Stimulated activated CD8-positive, alpha-beta memory T cell treated with anti-CD3 and anti-CD28 coated beads, Interleukin-15, amount 100 ng/mL, for 1 hour (primary cell): ENCODE results near the gene TNS1.

ENCODE experiments used
- DNase-seq: peaks from one replicate; pipeline ENCODE4 v3.0.0-alpha.2; 2020; ENCODE audit warnings: low read depth

The TNS1 gene

DNA sequence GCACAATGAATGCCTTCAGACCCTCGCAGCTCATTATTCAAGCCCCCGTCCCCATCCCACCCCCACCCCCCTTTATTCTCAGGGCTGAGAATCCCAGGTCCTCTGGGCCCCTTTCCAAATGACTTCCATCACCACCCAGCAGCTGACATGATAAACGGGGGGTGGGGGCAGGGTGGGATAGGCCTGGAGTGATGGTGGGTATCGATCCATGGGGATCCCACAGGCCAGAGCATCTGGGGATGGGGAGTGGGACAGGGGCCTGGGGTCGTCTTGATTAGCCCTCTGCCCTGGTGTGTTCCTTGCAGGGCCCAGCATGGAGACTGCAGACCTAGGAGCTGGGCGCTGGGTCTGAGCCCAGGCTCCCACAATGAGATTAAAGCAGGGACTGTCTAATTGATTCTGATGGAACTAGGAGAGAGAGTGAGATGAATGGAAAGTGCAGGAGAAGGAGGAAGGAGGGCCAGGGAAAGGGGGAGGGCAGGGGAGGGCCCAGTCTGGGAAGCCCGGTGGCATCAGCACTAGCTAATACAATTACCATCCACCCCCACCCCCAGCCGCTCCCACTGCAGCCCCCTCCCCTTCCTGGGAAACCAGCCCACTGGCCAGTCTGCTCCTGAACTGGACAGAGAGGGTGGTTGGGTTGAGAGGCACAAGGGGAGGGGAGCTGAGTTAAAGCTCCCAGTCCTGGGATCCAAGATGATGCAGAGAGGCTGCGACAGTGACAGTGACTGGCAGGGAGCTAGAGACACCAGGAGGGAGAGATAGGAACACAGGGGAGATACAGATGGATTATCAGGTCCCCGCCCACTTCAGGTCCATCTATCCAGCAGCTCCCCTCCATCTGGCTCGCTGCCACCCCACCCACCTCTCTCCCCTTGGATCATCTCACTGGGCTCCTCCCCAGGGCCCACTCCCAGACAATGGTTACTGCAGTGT, 13.1 kb upstream of the TNS1 start:
- no peak for DNase-seq

DNA sequence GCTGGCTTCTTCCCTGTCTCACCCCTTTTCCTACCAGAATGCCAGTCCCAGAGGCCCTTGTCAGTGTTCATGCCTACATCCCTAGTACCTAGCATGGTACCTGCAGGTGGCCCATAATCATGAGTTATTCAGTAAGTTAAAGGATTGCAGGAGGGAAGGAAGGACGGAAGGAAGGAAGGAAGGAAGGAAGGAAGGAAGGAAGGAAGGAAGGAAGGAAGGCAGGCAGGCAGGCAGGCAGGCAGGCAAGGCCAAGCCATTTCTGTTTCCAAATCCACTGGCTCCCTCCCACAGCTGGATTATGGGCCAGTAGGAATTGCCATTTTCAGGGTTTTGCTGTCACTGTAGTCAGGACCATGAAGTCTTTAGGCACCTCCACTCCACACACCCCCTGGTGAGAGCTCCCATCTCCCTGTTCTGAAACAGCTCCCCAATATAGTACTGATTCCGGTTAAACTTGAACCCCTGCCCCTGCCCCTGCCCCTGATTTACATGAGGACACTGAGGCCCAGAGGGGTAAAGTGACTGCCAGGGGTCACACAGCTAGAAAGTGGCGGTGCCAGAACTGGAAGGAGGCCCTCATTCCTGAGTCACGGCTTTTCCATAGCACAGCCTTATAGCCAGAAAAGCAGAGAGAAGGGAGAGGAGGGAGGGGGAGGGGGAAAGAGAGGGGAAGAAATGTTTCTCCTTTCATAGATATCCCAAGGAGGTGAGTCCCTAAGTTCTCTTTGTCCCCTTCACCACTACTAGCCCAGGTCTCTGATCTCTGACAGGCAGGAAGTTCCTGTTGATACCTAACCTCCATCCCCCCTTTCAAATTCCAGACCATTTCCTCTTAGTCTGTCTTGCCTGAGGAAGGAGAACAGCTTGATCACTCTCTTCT, 12.2 kb upstream of the TNS1 start:
- DNase-seq = no peak

GRCh38 chr2:218013289-218013688, 10.5 kb upstream of the TNS1 start:
- no peak for DNase-seq

GRCh38 chr2:218012284-218012683, 9.5 kb upstream of the TNS1 start:
- DNase-seq = no peak

DNA sequence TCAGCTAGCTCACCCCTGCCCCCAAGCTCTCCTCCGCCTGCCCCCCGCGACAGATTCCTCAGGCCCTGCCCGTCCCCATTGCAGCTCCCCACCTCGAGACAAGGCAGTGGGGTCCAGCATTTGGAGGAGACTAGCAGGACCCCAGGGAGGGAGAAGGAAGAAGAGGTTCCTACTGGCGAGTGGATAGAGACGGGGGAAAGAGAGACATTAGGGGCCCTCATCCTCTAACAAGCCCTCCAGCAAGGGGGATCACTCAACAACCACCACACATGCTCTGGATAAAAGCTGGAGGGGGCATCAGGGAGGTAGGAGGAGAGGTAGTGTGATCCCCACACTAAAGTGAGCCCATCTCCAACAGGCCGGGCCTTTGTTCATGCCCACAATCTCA, 8.9 kb upstream of the TNS1 start:
- DNase-seq = no peak

GRCh38 chr2:218010984-218011652, 8.3 kb upstream of the TNS1 start:
- no peak for DNase-seq

- DNase-seq = no peak
Observed at GRCh38 chr2:218010140-218010983, 7.6 kb upstream of the TNS1 start.

DNA sequence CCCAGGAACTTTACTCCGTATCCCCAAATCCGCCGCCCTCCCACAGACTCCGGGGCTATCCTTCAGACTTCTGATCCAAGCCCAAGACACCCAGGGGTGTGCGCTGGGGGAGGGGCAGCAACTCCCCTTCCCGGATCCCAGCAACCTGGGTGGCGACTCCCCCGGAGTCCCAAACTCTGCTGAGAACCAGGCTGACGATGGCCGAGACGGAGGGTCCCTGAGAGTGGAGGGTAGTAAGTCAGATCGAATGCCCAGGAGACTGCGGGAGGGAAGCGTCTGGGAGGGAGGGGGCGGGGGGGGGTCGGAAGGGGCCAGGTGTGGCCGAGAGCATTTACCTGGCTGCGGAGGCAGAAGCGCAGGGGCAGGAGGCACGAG, 7.0 kb upstream of the TNS1 start:
- DNase-seq = no peak

GRCh38 chr2:218009231-218009630, 6.4 kb upstream of the TNS1 start:
- no peak for DNase-seq

- no peak for DNase-seq
Observed at GRCh38 chr2:218008060-218009040, 5.6 kb upstream of the TNS1 start.

DNA sequence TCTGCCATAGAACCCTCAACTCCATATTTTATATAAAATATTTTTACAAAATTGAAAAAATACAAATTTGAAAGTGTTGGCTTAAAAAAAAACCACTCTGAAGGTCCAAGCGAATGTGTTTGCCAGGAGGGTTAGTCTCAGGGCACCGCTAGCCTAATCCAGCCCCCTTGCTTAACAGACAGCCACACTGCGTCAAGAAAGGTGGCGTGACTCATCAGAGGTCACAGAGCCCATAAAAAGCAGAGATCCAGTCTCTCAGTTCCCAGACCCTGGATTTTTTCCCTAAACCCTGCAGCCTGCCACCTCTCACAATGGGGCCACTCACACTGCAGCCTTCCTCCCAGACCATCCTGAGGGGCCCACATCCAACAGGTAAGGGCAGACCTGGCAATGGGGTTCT, 3.9 kb upstream of the TNS1 start:
- no peak for DNase-seq

- DNase-seq = no peak
Observed at GRCh38 chr2:218005486-218005885, 2.7 kb upstream of the TNS1 start.

DNA sequence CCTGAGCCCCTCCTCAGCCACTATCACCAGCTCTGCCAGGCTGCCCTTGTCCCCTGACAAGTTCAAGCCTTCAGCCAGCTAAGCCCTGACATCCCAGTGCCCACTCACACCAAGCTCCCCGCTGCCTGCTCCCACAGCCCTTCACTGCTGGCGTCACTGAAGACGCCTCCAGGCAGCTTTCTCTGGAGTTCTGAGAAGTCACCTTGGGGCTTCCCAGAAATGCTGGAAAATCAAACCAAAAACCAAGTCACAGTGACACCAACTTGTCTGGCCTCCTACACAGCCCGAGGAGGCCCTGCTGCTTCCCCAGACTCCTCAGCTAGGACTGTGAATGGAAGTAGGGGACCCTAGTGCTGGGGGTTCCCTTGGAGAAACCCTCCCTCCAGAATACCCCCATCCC, 2.2 kb upstream of the TNS1 start:
- DNase-seq = no peak

GRCh38 chr2:218003981-218004419, 1.2 kb upstream of the TNS1 start:
- DNase-seq = no peak

GRCh38 chr2:218003281-218003944, 618 bp upstream of the TNS1 start:
- DNase-seq = no peak

GRCh38 chr2:218002143-218002844, 501 bp downstream of the TNS1 start:
- DNase-seq = no peak

- no peak for DNase-seq
Observed at GRCh38 chr2:218001629-218002028, 1.2 kb downstream of the TNS1 start.

GRCh38 chr2:218000136-218000535, 2.7 kb downstream of the TNS1 start:
- no peak for DNase-seq

DNA sequence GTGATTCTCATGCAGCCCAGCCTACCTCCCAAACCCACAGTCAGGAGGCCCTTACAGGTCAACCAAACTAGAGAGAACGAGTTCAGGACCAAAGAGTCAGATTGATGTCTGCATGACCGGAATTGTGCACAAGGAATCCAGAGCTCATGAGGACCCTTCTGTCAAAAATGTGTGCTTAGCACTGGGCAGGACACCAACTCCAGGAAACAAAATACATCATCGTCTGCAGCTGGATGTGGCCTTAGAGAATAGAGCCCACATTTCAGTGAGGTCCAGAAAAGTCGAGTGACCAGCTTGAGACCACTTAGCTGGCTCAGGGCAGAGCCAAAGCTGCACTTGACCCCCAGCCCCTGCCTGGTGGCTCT, 3.2 kb downstream of the TNS1 start:
- DNase-seq = no peak
